Karpas-422 (cell line): ENCODE results near the gene DAPK3. TPM values are rescaled to one million over a fixed set of nuclear protein-coding genes. Genes with fewer than 3 reads are reported as not detected.
A peak's percentile ranks its signal among the peaks of the same experiment; 100 is the strongest.

Experiments
- DNase-seq: peaks from one replicate; pipeline ENCODE4 v3.0.0-alpha.2; 2015
- H2AFZ ChIP-seq: fragments of 200-600 bp; sonication (generic); 2 replicates; pipeline ENCODE4 v1.6.1; 2014; ENCODE audit warnings: antibody characterized with exemption, low read length, mixed read lengths
- H3K27ac ChIP-seq: fragments of 200-600 bp; sonication (generic); 2 replicates; pipeline ENCODE4 v1.5.1; 2014; ENCODE audit warnings: mild to moderate bottlenecking, low read length, moderate library complexity
- H3K27me3 ChIP-seq: fragments of 200-600 bp; sonication (generic); 2 replicates; pipeline ENCODE4 v1.6.1; 2014; ENCODE audit warnings: low read length, mixed read lengths
- H3K36me3 ChIP-seq: fragments of 200-600 bp; sonication (generic); 2 replicates; pipeline ENCODE4 v1.6.1; 2014; ENCODE audit warnings: low read length, mixed read lengths; ENCODE audit not compliant: insufficient read depth
- H3K4me1 ChIP-seq: fragments of 200-600 bp; sonication (generic); 2 replicates; pipeline ENCODE4 v1.6.1; 2014; ENCODE audit warnings: mild to moderate bottlenecking, low read length, mixed read lengths
- H3K4me2 ChIP-seq: fragments of 200-600 bp; sonication (generic); 2 replicates; pipeline ENCODE4 v1.6.1; 2014; ENCODE audit warnings: low read length, low read depth, mild to moderate bottlenecking; ENCODE audit not compliant: poor library complexity, severe bottlenecking
- H3K4me3 ChIP-seq: fragments of 200-600 bp; sonication (generic); 2 replicates; pipeline ENCODE4 v1.5.1; 2014; ENCODE audit warnings: mild to moderate bottlenecking, antibody characterized with exemption, low read length, mixed read lengths
- H3K79me2 ChIP-seq: fragments of 200-600 bp; sonication (generic); 2 replicates; pipeline ENCODE4 v1.6.1; 2014; ENCODE audit warnings: mild to moderate bottlenecking, low read length, mixed read lengths
- H3K9ac ChIP-seq: fragments of 200-600 bp; sonication (generic); 2 replicates; pipeline ENCODE4 v1.6.0; 2014; ENCODE audit warnings: low read length
- H3K9me2 ChIP-seq: fragments of 200-600 bp; sonication (generic), shearing (Covaris generic); replicated peaks from 2 replicates; pipeline ENCODE4 v1.6.0; 2014; ENCODE audit warnings: mild to moderate bottlenecking, low read length, moderate library complexity; ENCODE audit not compliant: insufficient read depth
- H3K9me3 ChIP-seq: fragments of 300-700, 200-600 bp; sonication (generic); 2 replicates; pipeline ENCODE4 v1.6.1; 2014; ENCODE audit warnings: low read length, mixed read lengths
- H4K20me1 ChIP-seq: fragments of 200-600 bp; sonication (generic); 2 replicates; pipeline ENCODE4 v1.6.1; 2014; ENCODE audit warnings: mild to moderate bottlenecking, antibody characterized with exemption, low read length, low read depth; ENCODE audit not compliant: insufficient read depth
- total RNA-seq: library from RNA; depleted of rRNA; stranded (reverse); fragments of >200 nt; shearing (Covaris generic); gene quantifications from 2 replicates; pipeline ENCODE4 v1.2.3, GENCODE V29; 2014; ENCODE audit warnings: low replicate concordance

DAPK3 gene
- total RNA-seq, 1 experiment from 2014 or later, result 17.2 TPM

- Histone ChIP-seq H3K36me3 (no peaks in the 10 kb centered on the region), H3K79me2 (no peaks in the 10 kb centered on the region), H3K4me3 (no peak overlapping the region), H2AFZ (no peak overlapping the region), H3K4me2 (no peak overlapping the region), H3K9me3 (no peaks in the 10 kb centered on the region), H3K27ac (no peak overlapping the region), H3K9me2 (no peaks in the 10 kb centered on the region), H3K27me3 (no peaks in the 10 kb centered on the region), H3K4me1 (no peaks in the 10 kb centered on the region), H4K20me1 (no peaks in the 10 kb centered on the region), H3K9ac (no peak overlapping the region)
- no peak for DNase-seq
These were observed 39.9 kb downstream of the DAPK3 start for GRCh38 chr19:3931041-3931440.

DNA sequence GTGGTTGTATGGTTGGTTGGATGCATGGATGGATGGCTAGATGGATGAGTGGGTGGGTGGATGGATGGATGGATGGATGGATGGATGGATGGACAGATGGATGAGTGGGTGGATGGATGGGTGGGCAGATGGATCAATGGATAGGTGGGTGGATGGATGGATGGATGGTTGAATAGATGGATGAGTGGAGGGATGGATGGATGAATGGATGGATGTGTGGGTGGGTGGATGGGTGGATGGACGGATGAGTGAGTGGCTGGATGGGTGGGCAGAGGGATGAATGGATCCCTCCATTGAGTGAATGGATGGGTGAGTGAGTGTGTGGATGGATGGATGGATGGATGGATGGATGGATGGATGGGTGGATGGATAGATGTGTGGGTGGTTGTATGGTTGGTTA lies 47.0 kb downstream of the DAPK3 start:
- Histone ChIP-seq H3K9me3 (peaks cover 3% of the 10 kb centered on the region; the same call in 1 of the 2 replicates), H3K27me3 (no peaks in the 10 kb centered on the region), H3K4me1 (no peaks in the 10 kb centered on the region), H3K9me2 (no peaks in the 10 kb centered on the region), H4K20me1 (no peaks in the 10 kb centered on the region), H2AFZ (no peak overlapping the region), H3K9ac (no peak overlapping the region), H3K36me3 (0 out of 2 replicates have a peak, but pooled peaks cover 3% of the 10 kb centered on the region), H3K27ac (no peak overlapping the region), H3K4me3 (no peak overlapping the region), H3K4me2 (no peak overlapping the region), H3K79me2 (no peaks in the 10 kb centered on the region)
- DNase-seq, result no peak

DNA sequence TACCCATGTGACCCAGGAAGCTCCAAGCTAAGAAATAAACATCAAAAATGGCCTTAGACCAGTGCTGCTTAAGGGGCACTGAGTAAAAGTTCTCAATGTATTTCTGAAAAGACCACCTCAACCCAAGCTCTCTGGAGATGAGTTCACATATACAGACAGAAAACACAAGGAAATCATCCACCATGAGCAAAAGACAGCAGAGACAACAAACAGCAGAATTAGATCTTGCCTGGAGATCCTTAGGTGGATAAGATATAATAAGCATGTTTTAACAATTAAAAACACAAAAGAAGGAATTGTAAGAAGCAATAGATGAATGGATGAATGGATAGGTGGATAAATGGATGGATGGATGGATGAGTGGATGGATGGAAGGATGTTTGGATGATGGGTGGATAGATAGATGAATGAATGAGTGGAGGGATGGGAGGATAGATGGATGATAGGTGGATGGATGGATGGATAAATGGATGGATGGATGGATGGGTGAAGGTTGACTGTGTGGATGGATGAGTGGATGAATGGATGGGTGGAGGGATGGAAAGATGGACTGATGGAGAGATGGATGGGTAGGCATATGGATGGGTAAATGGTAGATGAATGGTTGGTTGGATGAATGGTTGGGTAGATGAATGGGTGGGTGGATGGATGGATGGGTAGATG lies 47.7 kb downstream of the DAPK3 start:
- Histone ChIP-seq H3K4me3 (no peak overlapping the region), H3K4me2 (no peak overlapping the region), H3K79me2 (no peaks in the 10 kb centered on the region), H3K36me3 (0 out of 2 replicates have a peak, but pooled peaks cover 3% of the 10 kb centered on the region), H3K9ac (no peak overlapping the region), H3K27me3 (no peaks in the 10 kb centered on the region), H4K20me1 (no peaks in the 10 kb centered on the region), H3K9me2 (no peaks in the 10 kb centered on the region), H3K4me1 (no peaks in the 10 kb centered on the region), H3K9me3 (peaks cover 3% of the 10 kb centered on the region; the same call in 1 of the 2 replicates), H3K27ac (no peak overlapping the region), H2AFZ (no peak overlapping the region)
- DNase-seq, result no peak

GRCh38 chr19:3919793-3920192 lies 51.1 kb downstream of the DAPK3 start:
- Histone ChIP-seq H3K27ac (no peak overlapping the region), H3K9me3 (peaks cover 3% of the 10 kb centered on the region; the same call in 1 of the 2 replicates), H3K9me2 (no peaks in the 10 kb centered on the region), H2AFZ (no peak overlapping the region), H3K4me2 (no peak overlapping the region), H3K79me2 (no peaks in the 10 kb centered on the region), H3K27me3 (no peaks in the 10 kb centered on the region), H3K4me1 (no peaks in the 10 kb centered on the region), H3K36me3 (0 out of 2 replicates have a peak, but pooled peaks cover 3% of the 10 kb centered on the region), H3K4me3 (no peak overlapping the region), H3K9ac (no peak overlapping the region), H4K20me1 (no peaks in the 10 kb centered on the region)
- no peak for DNase-seq

- Histone ChIP-seq H3K4me1 (no peaks in the 10 kb centered on the region), H3K9me2 (no peaks in the 10 kb centered on the region)
- no peak for DNase-seq
These were observed 54.9 kb downstream of the DAPK3 start for GRCh38 chr19:3916033-3916432.

GRCh38 chr19:3914199-3914598 lies 56.7 kb downstream of the DAPK3 start:
- Histone ChIP-seq H3K9ac (no peak overlapping the region), H3K79me2 (no peaks in the 10 kb centered on the region), H3K9me3 (peaks cover 7% of the 10 kb centered on the region; the same call in 1 of the 2 replicates), H3K9me2 (no peaks in the 10 kb centered on the region), H3K36me3 (no peaks in the 10 kb centered on the region), H2AFZ (no peak overlapping the region), H3K4me3 (no peak overlapping the region), H4K20me1 (no peaks in the 10 kb centered on the region), H3K4me1 (no peaks in the 10 kb centered on the region), H3K4me2 (no peak overlapping the region), H3K27me3 (no peaks in the 10 kb centered on the region), H3K27ac (no peak overlapping the region)
- DNase-seq, result peak; percentile 42

More at GRCh38 chr19:3916033-3916432, 54.9 kb downstream of the DAPK3 start:
- Histone ChIP-seq H3K36me3 (no peaks in the 10 kb centered on the region), H3K27ac (no peak overlapping the region), H3K27me3 (no peaks in the 10 kb centered on the region), H3K9ac (no peak overlapping the region), H4K20me1 (no peaks in the 10 kb centered on the region), H3K4me2 (no peak overlapping the region), H3K79me2 (no peaks in the 10 kb centered on the region), H2AFZ (no peak overlapping the region), H3K4me3 (no peak overlapping the region), H3K9me3 (no peaks in the 10 kb centered on the region)

DNA sequence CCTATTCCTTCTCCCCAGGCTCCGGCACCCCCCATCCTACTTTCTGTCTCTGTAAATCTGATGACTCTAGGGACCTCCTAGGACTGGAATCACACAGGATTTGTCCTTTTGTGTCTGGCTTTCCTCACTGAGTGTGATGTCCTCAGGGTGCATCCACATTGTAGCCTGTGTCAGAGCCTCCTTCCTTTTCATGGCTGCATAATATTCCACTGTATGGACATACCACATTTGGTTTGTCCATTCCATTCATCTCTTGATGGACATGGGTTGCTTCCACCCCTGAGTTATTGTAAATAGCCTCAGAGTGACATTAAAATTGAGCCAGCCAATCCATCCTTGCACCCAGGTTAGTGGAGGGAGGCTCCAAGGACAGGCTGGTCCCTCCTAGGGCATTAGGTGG lies 60.8 kb downstream of the DAPK3 start:
- Histone ChIP-seq H3K4me2 (no peak overlapping the region), H3K27me3 (no peaks in the 10 kb centered on the region), H3K9me2 (no peaks in the 10 kb centered on the region), H3K4me1 (no peaks in the 10 kb centered on the region), H3K4me3 (no peak overlapping the region), H3K27ac (no peak overlapping the region), H3K9me3 (peaks cover 7% of the 10 kb centered on the region; the same call in 1 of the 2 replicates), H4K20me1 (no peaks in the 10 kb centered on the region), H3K79me2 (no peaks in the 10 kb centered on the region), H2AFZ (no peak overlapping the region), H3K9ac (no peak overlapping the region), H3K36me3 (no peaks in the 10 kb centered on the region)
- DNase-seq, result no peak
